Keratinocyte (primary cell): ENCODE measurements around the gene ZNF354C. TPM values are rescaled to one million over a fixed set of nuclear protein-coding genes. Genes with fewer than 3 reads are reported as not detected.

Experiments
- DNase-seq: peaks from one replicate; pipeline ENCODE4 v3.0.0-alpha.2; 2011; ENCODE audit warnings: low read depth, missing footprints, low spot score
- FAIRE-seq: peaks from 2 replicates; lab custom pipeline; 2011; peaks lifted over from hg19 to GRCh38; lab: Jason Lieb, UNC
- H2AFZ ChIP-seq: 2 replicates; pipeline ENCODE4 v1.6.0; 2012; ENCODE audit warnings: low read length, control low read depth, inconsistent platforms; ENCODE audit not compliant: control insufficient read depth
- H3K27ac ChIP-seq: 2 replicates; pipeline ENCODE4 v1.5.1; 2011; ENCODE audit warnings: low read length; ENCODE audit not compliant: control insufficient read depth, insufficient read depth
- H3K27me3 ChIP-seq: 3 replicates; pipeline ENCODE4 v1.6.0; 2011; ENCODE audit warnings: low read length; ENCODE audit not compliant: control insufficient read depth, insufficient read depth; ENCODE audit errors: extremely low read depth
- H3K36me3 ChIP-seq, 2 experiments: 2 replicates in 1 of 2; 3 replicates in 1 of 2; pipeline ENCODE4 v1.5.1; 2011; ENCODE audit warnings: low read length in 2 of 2, mild to moderate bottlenecking in 1 of 2; ENCODE audit not compliant: control insufficient read depth in 2 of 2, insufficient read depth in 2 of 2; ENCODE audit errors: extremely low read depth in 1 of 2
- H3K4me1 ChIP-seq: 3 replicates; pipeline ENCODE4 v1.5.1; 2011; ENCODE audit warnings: low read length; ENCODE audit not compliant: control insufficient read depth, insufficient read depth; ENCODE audit errors: extremely low read depth
- H3K4me2 ChIP-seq: 3 replicates; pipeline ENCODE4 v1.6.0; 2011; ENCODE audit warnings: low read depth, low read length; ENCODE audit not compliant: control insufficient read depth, insufficient read depth; ENCODE audit errors: extremely low read depth
- H3K4me3 ChIP-seq, 3 experiments: fragments of 200-600 bp in 1 of 3; sonication (generic) in 1 of 3; 2 replicates in 2 of 3; 3 replicates in 1 of 3; pipeline ENCODE4 v1.5.1; 2011 to 2016; ENCODE audit warnings: low read length in 3 of 3, mild to moderate bottlenecking in 3 of 3, control low read depth in 2 of 3, inconsistent platforms in 1 of 3, low read depth in 1 of 3, mixed read lengths in 1 of 3, mixed run types in 1 of 3, moderate library complexity in 1 of 3; ENCODE audit not compliant: control insufficient read depth in 2 of 3, insufficient read depth in 2 of 3; ENCODE audit errors: extremely low read depth in 1 of 3
- H3K79me2 ChIP-seq: 2 replicates; pipeline ENCODE4 v1.6.0; 2012; ENCODE audit warnings: low read length; ENCODE audit not compliant: control insufficient read depth, insufficient read depth
- H3K9ac ChIP-seq: 3 replicates; pipeline ENCODE4 v1.6.0; 2011; ENCODE audit warnings: low read length; ENCODE audit not compliant: control insufficient read depth, insufficient read depth; ENCODE audit errors: extremely low read depth
- H3K9me1 ChIP-seq: 3 replicates; pipeline ENCODE4 v1.6.0; 2011; ENCODE audit warnings: low read length; ENCODE audit not compliant: control insufficient read depth, insufficient read depth; ENCODE audit errors: extremely low read depth
- H3K9me3 ChIP-seq: 2 replicates; pipeline ENCODE4 v1.5.1; 2012; ENCODE audit warnings: low read depth, low read length; ENCODE audit not compliant: control insufficient read depth
- H4K20me1 ChIP-seq: 3 replicates; pipeline ENCODE4 v1.6.0; 2011; ENCODE audit warnings: low read length; ENCODE audit not compliant: control insufficient read depth, insufficient read depth; ENCODE audit errors: extremely low read depth
- CTCF ChIP-seq, 3 experiments: IDR thresholded peaks in 1 of 3; conservative IDR thresholded peaks in 1 of 3; optimal IDR thresholded peaks in 1 of 3; 2 replicates in 2 of 3; 3 replicates in 1 of 3; pipeline versions ENCODE3 to v1.5.1; 2011; ENCODE audit warnings: low read length in 3 of 3, mild to moderate bottlenecking in 3 of 3, moderate library complexity in 2 of 3, control low read depth in 1 of 3, inconsistent platforms in 1 of 3; ENCODE audit not compliant: insufficient read depth in 2 of 3; ENCODE audit errors: extremely low read depth in 1 of 3
- EZH2 ChIP-seq: IDR thresholded peaks from one replicate; pipeline ENCODE4 v1.6.1; 2012; ENCODE audit warnings: inconsistent platforms, mild to moderate bottlenecking, low read length, moderate library complexity
- dilution Hi-C: fragments of 300-500 bp; cut with MboI; formaldehyde crosslinking; loops from one replicate; pipeline ENCODE4 v1.7.0; 2020; ENCODE audit warnings: low sequenced_read_pairs; ENCODE audit not compliant: extremely low pct_ligation_motif_present
- polyA plus RNA-seq, 5 experiments: library from polyadenylated mRNA; depleted of rRNA in 3 of 5; stranded (reverse) in 3 of 5; stranded (forward) in 1 of 5; unstranded in 1 of 5; fragments of >200 nt; gene quantifications; 1 replicate in 1 of 5; 2 replicates in 3 of 5; 3 replicates in 1 of 5; pipeline versions ENCODE4 v1.2.1 to v1.2.3, GENCODE V29; 2011 to 2012; ENCODE audit warnings: missing spikeins in 2 of 5, low read depth in 1 of 5, low replicate concordance in 1 of 5

ZNF354C gene
- polyA plus RNA-seq, 1 donor (not counting 4 experiments of a cell fraction or from before 2014, with no cell fraction given), result 2.7 TPM

DNA sequence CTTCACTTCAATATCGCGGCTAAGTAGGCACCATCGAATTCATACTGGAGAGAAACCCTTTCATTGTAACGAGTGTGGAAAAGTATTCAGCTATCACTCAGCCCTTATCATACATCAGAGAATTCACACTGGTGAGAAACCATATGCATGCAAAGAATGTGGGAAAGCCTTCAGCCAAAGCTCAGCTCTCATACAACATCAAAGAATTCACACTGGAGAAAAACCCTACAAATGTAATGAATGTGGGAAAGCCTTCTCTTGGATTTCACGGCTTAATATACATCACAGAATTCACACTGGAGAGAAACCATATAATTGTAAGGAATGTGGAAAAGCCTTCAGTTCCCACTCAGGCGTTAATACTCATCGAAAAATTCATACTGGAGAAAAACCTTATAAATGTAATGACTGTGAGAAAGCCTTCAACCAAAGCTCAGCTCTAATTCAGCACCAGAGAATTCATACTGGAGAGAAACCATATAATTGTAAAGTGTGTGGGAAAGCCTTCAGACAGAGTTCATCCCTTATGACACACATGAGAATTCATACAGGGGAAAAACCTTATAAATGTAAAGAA, 27.1 kb upstream of the ZNF354C start:
- no peaks in the 10 kb centered on the region for H3K27me3 ChIP-seq
- no peak overlapping the region for H2AFZ ChIP-seq
- H3K4me2 ChIP-seq, result no peak overlapping the region
- no peak for FAIRE-seq
- dilution Hi-C loops, result no loop called here
- TF ChIP-seq EZH2 (no peak), CTCF (optimal IDR thresholded peaks at IDR 0.05 in 1 of 3, IDR thresholded peaks at IDR 0.05 in 1 of 3, conservative IDR thresholded peaks at IDR 0.05 in 1 of 3; ENCODE audit: extremely low read depth in 1 of 3, insufficient read depth in 2 of 3, low read length in 3 of 3) (no peak)
- H3K4me3 ChIP-seq, result no peak overlapping the region
- peaks cover 0 to 18% of the 10 kb centered on the region in 2 experiments for H3K36me3 ChIP-seq
- no peak for DNase-seq
- H3K9me1 ChIP-seq, result no peaks in the 10 kb centered on the region
- no peaks in the 10 kb centered on the region for H3K4me1 ChIP-seq
- no peaks in the 10 kb centered on the region for H4K20me1 ChIP-seq
- no peak overlapping the region for H3K9ac ChIP-seq
- H3K79me2 ChIP-seq, result no peaks in the 10 kb centered on the region
- H3K9me3 ChIP-seq, result peaks cover 34% of the 10 kb centered on the region
- H3K27ac ChIP-seq, result no peak overlapping the region

DNA sequence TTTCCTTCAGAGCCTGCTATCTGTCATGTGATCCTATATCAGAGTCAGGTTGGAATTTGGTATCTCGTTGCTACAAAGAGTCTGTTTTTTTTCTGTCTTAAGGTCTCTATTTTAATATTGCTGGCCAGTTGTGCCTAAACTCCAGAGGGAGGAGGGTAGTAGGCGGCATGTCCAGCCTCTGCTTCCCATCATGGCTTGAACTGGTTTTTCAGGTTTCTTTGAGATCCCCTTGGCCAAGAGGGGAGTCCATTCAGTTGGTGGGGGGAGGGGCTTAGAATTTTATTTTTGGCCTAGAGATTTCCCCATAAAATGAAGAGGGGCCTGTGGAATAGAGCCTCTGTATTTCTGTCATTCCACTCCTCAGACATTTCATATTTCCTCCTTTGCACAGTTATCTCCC, 15.4 kb upstream of the ZNF354C start:
- Histone ChIP-seq H3K9ac (no peak overlapping the region), H2AFZ (no peak overlapping the region), H3K4me2 (no peak overlapping the region), H3K4me1 (no peaks in the 10 kb centered on the region), H3K9me1 (no peaks in the 10 kb centered on the region), H3K79me2 (no peaks in the 10 kb centered on the region), H3K36me3 (no peaks in the 10 kb centered on the region), H3K9me3 (no peaks in the 10 kb centered on the region), H3K27me3 (no peaks in the 10 kb centered on the region), H4K20me1 (no peaks in the 10 kb centered on the region), H3K4me3 (no peak overlapping the region), H3K27ac (no peak overlapping the region)
- DNase-seq (no peak), FAIRE-seq (no peak)
- TF ChIP-seq CTCF (optimal IDR thresholded peaks at IDR 0.05 in 1 of 3, IDR thresholded peaks at IDR 0.05 in 1 of 3, conservative IDR thresholded peaks at IDR 0.05 in 1 of 3; ENCODE audit: extremely low read depth in 1 of 3, insufficient read depth in 2 of 3, low read length in 3 of 3), result no peak
- TF ChIP-seq EZH2, result no peak
- dilution Hi-C loops, result no loop called here
